ENCODE measurements around the gene C16orf86.

C16orf86 gene

GRCh38 chr16:67647111-67647651 lies 19.4 kb upstream of the C16orf86 start:
- H3K9me3 ChIP-seq (ENCODE audit: control insufficient read depth in 5 of 5, low read length in 5 of 5), result no peaks in the 10 kb centered on the region
- H3K4me1 ChIP-seq (ENCODE audit: control insufficient read depth in 5 of 5, insufficient read depth in 5 of 5, low read length in 5 of 5), result peaks cover 4 to 32% (median 18%) of the 10 kb centered on the region in 5 donors
- H3K4me3 ChIP-seq (ENCODE audit: low read depth in 1 of 5, low read length in 5 of 5), result no peak overlapping the region
- H3K27ac ChIP-seq (ENCODE audit: low read depth, low read length), result no peak overlapping the region
- peaks cover 36 to 60% (median 52%) of the 10 kb centered on the region in 5 donors for H3K27me3 ChIP-seq (ENCODE audit: control insufficient read depth in 5 of 5, insufficient read depth in 4 of 5, low read length in 5 of 5)
- no peak overlapping the region for H3K9ac ChIP-seq (ENCODE audit: low read length in 5 of 5)
- no peaks in the 10 kb centered on the region for H3K36me3 ChIP-seq (ENCODE audit: control insufficient read depth in 5 of 5, insufficient read depth in 5 of 5, low read length in 5 of 5)

- Histone ChIP-seq H3K9ac (ENCODE audit: low read length in 5 of 5) (no peak overlapping the region), H3K36me3 (ENCODE audit: control insufficient read depth in 5 of 5, insufficient read depth in 5 of 5, low read length in 5 of 5) (no peaks in the 10 kb centered on the region), H3K4me3 (ENCODE audit: low read depth in 1 of 5, low read length in 5 of 5) (no peak overlapping the region), H3K4me1 (ENCODE audit: control insufficient read depth in 5 of 5, insufficient read depth in 5 of 5, low read length in 5 of 5) (peaks cover 4 to 30% (median 18%) of the 10 kb centered on the region in 5 donors), H3K27me3 (ENCODE audit: control insufficient read depth in 5 of 5, insufficient read depth in 4 of 5, low read length in 5 of 5) (peaks cover 37 to 64% (median 56%) of the 10 kb centered on the region in 5 donors), H3K27ac (ENCODE audit: low read depth, low read length) (no peak overlapping the region), H3K9me3 (ENCODE audit: control insufficient read depth in 5 of 5, low read length in 5 of 5) (no peaks in the 10 kb centered on the region)
These were observed 18.9 kb upstream of the C16orf86 start for GRCh38 chr16:67647681-67648080.

- Histone ChIP-seq H3K4me3 (ENCODE audit: low read depth in 1 of 5, low read length in 5 of 5) (no peak overlapping the region), H3K4me1 (ENCODE audit: control insufficient read depth in 5 of 5, insufficient read depth in 5 of 5, low read length in 5 of 5) (peaks cover 4 to 30% (median 20%) of the 10 kb centered on the region in 5 donors), H3K27ac (ENCODE audit: low read depth, low read length) (no peak overlapping the region), H3K9ac (ENCODE audit: low read length in 5 of 5) (no peak overlapping the region), H3K36me3 (ENCODE audit: control insufficient read depth in 5 of 5, insufficient read depth in 5 of 5, low read length in 5 of 5) (no peaks in the 10 kb centered on the region), H3K27me3 (ENCODE audit: control insufficient read depth in 5 of 5, insufficient read depth in 4 of 5, low read length in 5 of 5) (peaks cover 37 to 64% (median 58%) of the 10 kb centered on the region in 5 donors), H3K9me3 (ENCODE audit: control insufficient read depth in 5 of 5, low read length in 5 of 5) (no peaks in the 10 kb centered on the region)
These were observed 18.4 kb upstream of the C16orf86 start for GRCh38 chr16:67648088-67648763.

GRCh38 chr16:67648764-67649407 lies 17.7 kb upstream of the C16orf86 start:
- Histone ChIP-seq H3K27ac (ENCODE audit: low read depth, low read length) (no peak overlapping the region), H3K27me3 (ENCODE audit: control insufficient read depth in 5 of 5, insufficient read depth in 4 of 5, low read length in 5 of 5) (peaks cover 37 to 70% (median 63%) of the 10 kb centered on the region in 5 donors), H3K4me1 (ENCODE audit: control insufficient read depth in 5 of 5, insufficient read depth in 5 of 5, low read length in 5 of 5) (peaks cover 4 to 36% (median 24%) of the 10 kb centered on the region in 5 donors), H3K4me3 (ENCODE audit: low read depth in 1 of 5, low read length in 5 of 5) (no peak overlapping the region), H3K36me3 (ENCODE audit: control insufficient read depth in 5 of 5, insufficient read depth in 5 of 5, low read length in 5 of 5) (no peaks in the 10 kb centered on the region), H3K9ac (ENCODE audit: low read length in 5 of 5) (no peak overlapping the region), H3K9me3 (ENCODE audit: control insufficient read depth in 5 of 5, low read length in 5 of 5) (no peaks in the 10 kb centered on the region)

- peaks cover 43 to 76% (median 69%) of the 10 kb centered on the region in 5 donors for H3K27me3 ChIP-seq (ENCODE audit: control insufficient read depth in 5 of 5, insufficient read depth in 4 of 5, low read length in 5 of 5)
- peaks cover 4 to 33% (median 24%) of the 10 kb centered on the region in 5 donors for H3K4me1 ChIP-seq (ENCODE audit: control insufficient read depth in 5 of 5, insufficient read depth in 5 of 5, low read length in 5 of 5)
- H3K36me3 ChIP-seq (ENCODE audit: control insufficient read depth in 5 of 5, insufficient read depth in 5 of 5, low read length in 5 of 5), result no peaks in the 10 kb centered on the region
- H3K9me3 ChIP-seq (ENCODE audit: control insufficient read depth in 5 of 5, low read length in 5 of 5), result no peaks in the 10 kb centered on the region
- peak overlapping the region in 2 of 5 donors; percentile 28 to 34 for H3K4me3 ChIP-seq (ENCODE audit: low read depth in 1 of 5, low read length in 5 of 5)
- no peak overlapping the region for H3K27ac ChIP-seq (ENCODE audit: low read depth, low read length)
- no peak overlapping the region for H3K9ac ChIP-seq (ENCODE audit: low read length in 5 of 5)
These were observed 17.1 kb upstream of the C16orf86 start for GRCh38 chr16:67649494-67649931.

- no peak overlapping the region for H3K9ac ChIP-seq (ENCODE audit: low read length in 5 of 5)
- peak overlapping the region in 2 of 5 donors; percentile 28 to 34 for H3K4me3 ChIP-seq (ENCODE audit: low read depth in 1 of 5, low read length in 5 of 5)
- no peak overlapping the region for H3K27ac ChIP-seq (ENCODE audit: low read depth, low read length)
- peaks cover 47 to 81% (median 73%) of the 10 kb centered on the region in 5 donors for H3K27me3 ChIP-seq (ENCODE audit: control insufficient read depth in 5 of 5, insufficient read depth in 4 of 5, low read length in 5 of 5)
- no peaks in the 10 kb centered on the region for H3K36me3 ChIP-seq (ENCODE audit: control insufficient read depth in 5 of 5, insufficient read depth in 5 of 5, low read length in 5 of 5)
- peaks cover 4 to 30% (median 20%) of the 10 kb centered on the region in 5 donors for H3K4me1 ChIP-seq (ENCODE audit: control insufficient read depth in 5 of 5, insufficient read depth in 5 of 5, low read length in 5 of 5)
- no peaks in the 10 kb centered on the region for H3K9me3 ChIP-seq (ENCODE audit: control insufficient read depth in 5 of 5, low read length in 5 of 5)
These were observed 16.6 kb upstream of the C16orf86 start for GRCh38 chr16:67650023-67650422.

- H3K9me3 ChIP-seq (ENCODE audit: control insufficient read depth in 5 of 5, low read length in 5 of 5), result no peaks in the 10 kb centered on the region
- H3K4me3 ChIP-seq (ENCODE audit: low read depth in 1 of 5, low read length in 5 of 5), result no peak overlapping the region
- H3K4me1 ChIP-seq (ENCODE audit: control insufficient read depth in 5 of 5, insufficient read depth in 5 of 5, low read length in 5 of 5), result peaks cover 4 to 26% (median 18%) of the 10 kb centered on the region in 5 donors
- H3K9ac ChIP-seq (ENCODE audit: low read length in 5 of 5), result no peak overlapping the region
- no peaks in the 10 kb centered on the region for H3K36me3 ChIP-seq (ENCODE audit: control insufficient read depth in 5 of 5, insufficient read depth in 5 of 5, low read length in 5 of 5)
- no peak overlapping the region for H3K27ac ChIP-seq (ENCODE audit: low read depth, low read length)
- H3K27me3 ChIP-seq (ENCODE audit: control insufficient read depth in 5 of 5, insufficient read depth in 4 of 5, low read length in 5 of 5), result peaks cover 39 to 79% (median 66%) of the 10 kb centered on the region in 5 donors
These were observed 15.6 kb upstream of the C16orf86 start for GRCh38 chr16:67651039-67651438.

GRCh38 chr16:67651847-67652246 lies 14.8 kb upstream of the C16orf86 start:
- H3K27me3 ChIP-seq (ENCODE audit: control insufficient read depth in 5 of 5, insufficient read depth in 4 of 5, low read length in 5 of 5), result peaks cover 41 to 74% (median 60%) of the 10 kb centered on the region in 5 donors
- peaks cover 4 to 26% (median 18%) of the 10 kb centered on the region in 5 donors for H3K4me1 ChIP-seq (ENCODE audit: control insufficient read depth in 5 of 5, insufficient read depth in 5 of 5, low read length in 5 of 5)
- H3K27ac ChIP-seq (ENCODE audit: low read depth, low read length), result no peak overlapping the region
- peaks cover 0 to 4% (median under 1%) of the 10 kb centered on the region in 5 donors for H3K36me3 ChIP-seq (ENCODE audit: control insufficient read depth in 5 of 5, insufficient read depth in 5 of 5, low read length in 5 of 5)
- H3K9me3 ChIP-seq (ENCODE audit: control insufficient read depth in 5 of 5, low read length in 5 of 5), result no peaks in the 10 kb centered on the region
- no peak overlapping the region for H3K4me3 ChIP-seq (ENCODE audit: low read depth in 1 of 5, low read length in 5 of 5)
- H3K9ac ChIP-seq (ENCODE audit: low read length in 5 of 5), result no peak overlapping the region

GRCh38 chr16:67652578-67653127 lies 14.0 kb upstream of the C16orf86 start:
- no peak overlapping the region for H3K4me3 ChIP-seq (ENCODE audit: low read depth in 1 of 5, low read length in 5 of 5)
- H3K36me3 ChIP-seq (ENCODE audit: control insufficient read depth in 5 of 5, insufficient read depth in 5 of 5, low read length in 5 of 5), result peaks cover 0 to 11% (median 7%) of the 10 kb centered on the region in 5 donors
- no peak overlapping the region for H3K27ac ChIP-seq (ENCODE audit: low read depth, low read length)
- H3K4me1 ChIP-seq (ENCODE audit: control insufficient read depth in 5 of 5, insufficient read depth in 5 of 5, low read length in 5 of 5), result peaks cover 4 to 26% (median 18%) of the 10 kb centered on the region in 5 donors
- peaks cover 41 to 68% (median 54%) of the 10 kb centered on the region in 5 donors for H3K27me3 ChIP-seq (ENCODE audit: control insufficient read depth in 5 of 5, insufficient read depth in 4 of 5, low read length in 5 of 5)
- H3K9me3 ChIP-seq (ENCODE audit: control insufficient read depth in 5 of 5, low read length in 5 of 5), result no peaks in the 10 kb centered on the region
- no peak overlapping the region for H3K9ac ChIP-seq (ENCODE audit: low read length in 5 of 5)

Data from subcutaneous abdominal adipose tissue (tissue), 5 donors.